ENCODE measurements around the gene PYGO2.

The PYGO2 gene

DNA sequence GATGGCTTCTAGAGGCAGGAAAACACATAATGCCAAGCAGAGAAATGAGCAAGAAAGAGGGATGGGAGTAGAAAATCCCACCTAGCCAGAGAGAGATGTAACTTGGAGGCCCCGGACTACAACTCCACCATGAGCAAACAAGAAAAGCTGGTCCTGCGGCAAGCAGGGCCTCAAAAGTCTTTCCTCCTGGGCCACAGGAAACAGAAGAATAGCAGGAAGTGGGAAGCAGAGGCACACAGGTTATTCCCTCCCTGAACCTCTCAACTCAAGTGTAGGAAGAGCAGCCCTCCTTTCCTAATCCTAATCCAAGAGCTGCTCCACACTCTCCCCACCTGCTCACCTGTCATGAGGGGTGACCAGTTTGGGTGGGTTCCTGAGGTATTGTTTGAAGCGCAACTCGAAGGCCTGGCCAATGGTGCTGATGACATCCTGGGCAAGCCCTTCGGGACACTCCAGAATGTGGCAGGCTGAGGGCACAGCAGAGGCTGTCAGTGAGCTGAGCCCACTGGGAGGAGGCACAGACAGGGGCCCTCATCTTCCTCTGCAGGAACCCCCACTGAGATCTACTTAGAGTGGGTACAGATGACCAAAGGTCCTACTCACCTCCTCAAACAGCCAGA lies 5.9 kb upstream of the PYGO2 start:
- H2AFZ ChIP-seq (ENCODE audit: low read depth, low read length), result no peak overlapping the region
- H3K27ac ChIP-seq (ENCODE audit: low read length), result no peak overlapping the region
- H4K20me1 ChIP-seq (ENCODE audit: insufficient read depth, low read length), result no peaks in the 10 kb centered on the region
- peaks cover 17% of the 10 kb centered on the region for H3K79me2 ChIP-seq (ENCODE audit: low read length)
- H3K4me1 ChIP-seq (ENCODE audit: low read length), result peaks cover 14% of the 10 kb centered on the region
- H3K27me3 ChIP-seq (ENCODE audit: low read depth, low read length), result no peaks in the 10 kb centered on the region
- no peak overlapping the region for H3K4me2 ChIP-seq (ENCODE audit: low read length)
- no peak overlapping the region for H3K9ac ChIP-seq (ENCODE audit: low read length)
- no peaks in the 10 kb centered on the region for H3K9me3 ChIP-seq (ENCODE audit: insufficient read depth, low read length)
- H3K36me3 ChIP-seq (replicated peaks; ENCODE audit: low read depth, low read length), result peaks cover 23% of the 10 kb centered on the region
- TF ChIP-seq, protein P1, sequence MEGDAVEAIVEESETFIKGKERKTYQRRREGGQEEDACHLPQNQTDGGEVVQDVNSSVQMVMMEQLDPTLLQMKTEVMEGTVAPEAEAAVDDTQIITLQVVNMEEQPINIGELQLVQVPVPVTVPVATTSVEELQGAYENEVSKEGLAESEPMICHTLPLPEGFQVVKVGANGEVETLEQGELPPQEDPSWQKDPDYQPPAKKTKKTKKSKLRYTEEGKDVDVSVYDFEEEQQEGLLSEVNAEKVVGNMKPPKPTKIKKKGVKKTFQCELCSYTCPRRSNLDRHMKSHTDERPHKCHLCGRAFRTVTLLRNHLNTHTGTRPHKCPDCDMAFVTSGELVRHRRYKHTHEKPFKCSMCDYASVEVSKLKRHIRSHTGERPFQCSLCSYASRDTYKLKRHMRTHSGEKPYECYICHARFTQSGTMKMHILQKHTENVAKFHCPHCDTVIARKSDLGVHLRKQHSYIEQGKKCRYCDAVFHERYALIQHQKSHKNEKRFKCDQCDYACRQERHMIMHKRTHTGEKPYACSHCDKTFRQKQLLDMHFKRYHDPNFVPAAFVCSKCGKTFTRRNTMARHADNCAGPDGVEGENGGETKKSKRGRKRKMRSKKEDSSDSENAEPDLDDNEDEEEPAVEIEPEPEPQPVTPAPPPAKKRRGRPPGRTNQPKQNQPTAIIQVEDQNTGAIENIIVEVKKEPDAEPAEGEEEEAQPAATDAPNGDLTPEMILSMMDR (IDR thresholded peaks at IDR 0.05; ENCODE audit: low read depth, low read length), result no peak
- TF ChIP-seq EZH2phosphoT487 (IDR thresholded peaks at IDR 0.05; ENCODE audit: low read depth), result no peak
- no peak overlapping the region for H3K4me3 ChIP-seq (ENCODE audit: low read length)

DNA sequence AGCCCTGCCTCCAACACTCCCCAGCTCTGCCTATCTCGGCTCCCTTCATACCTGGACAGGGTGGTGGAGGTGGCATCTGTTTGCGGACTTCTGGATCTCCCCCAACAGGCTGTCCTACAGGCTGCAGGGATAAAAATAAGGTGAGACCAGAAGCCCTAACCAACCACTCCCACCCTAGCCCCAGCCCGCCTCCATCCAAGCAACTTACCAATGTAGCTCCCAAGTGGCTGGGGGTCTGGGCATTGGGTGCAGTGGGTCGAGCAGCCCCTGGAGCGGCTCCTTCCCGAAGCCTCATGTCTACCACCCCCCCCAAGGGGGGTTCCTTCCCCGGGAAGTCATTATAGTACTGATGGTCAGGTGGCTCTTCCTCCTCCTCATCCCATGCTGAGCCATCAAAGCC lies 4.5 kb upstream of the PYGO2 start:
- Histone ChIP-seq H3K79me2 (ENCODE audit: low read length) (peaks cover 19% of the 10 kb centered on the region), H3K4me2 (ENCODE audit: low read length) (no peak overlapping the region), H4K20me1 (ENCODE audit: insufficient read depth, low read length) (no peaks in the 10 kb centered on the region), H2AFZ (ENCODE audit: low read depth, low read length) (no peak overlapping the region), H3K36me3 (replicated peaks; ENCODE audit: low read depth, low read length) (peaks cover 23% of the 10 kb centered on the region), H3K4me3 (ENCODE audit: low read length) (no peak overlapping the region), H3K27ac (ENCODE audit: low read length) (no peak overlapping the region), H3K27me3 (ENCODE audit: low read depth, low read length) (no peaks in the 10 kb centered on the region), H3K9ac (ENCODE audit: low read length) (no peak overlapping the region), H3K4me1 (ENCODE audit: low read length) (peaks cover 16% of the 10 kb centered on the region), H3K9me3 (ENCODE audit: insufficient read depth, low read length) (no peaks in the 10 kb centered on the region)
- TF ChIP-seq, protein P1 (IDR thresholded peaks at IDR 0.05; ENCODE audit: low read depth, low read length), result no peak

DNA sequence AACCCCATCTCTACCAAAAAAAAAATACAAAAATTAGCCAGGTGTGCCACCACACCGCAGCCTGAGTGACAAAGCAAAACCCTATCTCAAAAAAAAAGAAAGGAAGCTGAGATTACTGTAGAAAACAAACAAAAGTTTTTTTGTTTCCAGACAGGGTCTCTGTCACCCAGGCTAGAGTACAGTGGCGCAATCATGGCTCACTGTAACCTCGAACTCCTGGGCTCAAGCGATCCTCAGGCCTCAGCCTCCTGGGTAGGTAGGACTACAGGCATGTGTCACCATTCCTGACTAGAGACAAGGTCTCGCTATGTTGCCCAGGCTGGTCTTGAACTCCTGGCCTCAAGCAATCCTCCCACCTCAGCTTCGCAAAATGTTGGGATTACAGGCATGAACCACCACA lies 2.8 kb upstream of the PYGO2 start:
- Histone ChIP-seq H3K4me2 (ENCODE audit: low read length) (no peak overlapping the region), H3K27me3 (ENCODE audit: low read depth, low read length) (no peaks in the 10 kb centered on the region), H3K79me2 (ENCODE audit: low read length) (peaks cover 29% of the 10 kb centered on the region), H4K20me1 (ENCODE audit: insufficient read depth, low read length) (peaks cover 7% of the 10 kb centered on the region; the same call in 1 of the 2 replicates), H3K9me3 (ENCODE audit: insufficient read depth, low read length) (no peaks in the 10 kb centered on the region), H3K4me1 (ENCODE audit: low read length) (peaks cover 14% of the 10 kb centered on the region), H3K4me3 (ENCODE audit: low read length) (no peak overlapping the region), H3K9ac (ENCODE audit: low read length) (no peak overlapping the region), H3K36me3 (replicated peaks; ENCODE audit: low read depth, low read length) (peaks cover 25% of the 10 kb centered on the region), H3K27ac (ENCODE audit: low read length) (no peak overlapping the region), H2AFZ (ENCODE audit: low read depth, low read length) (no peak overlapping the region)
- TF ChIP-seq EZH2phosphoT487 (IDR thresholded peaks at IDR 0.05; ENCODE audit: low read depth), result no peak
- TF ChIP-seq, protein P1 (IDR thresholded peaks at IDR 0.05; ENCODE audit: low read depth, low read length), result no peak

DNA sequence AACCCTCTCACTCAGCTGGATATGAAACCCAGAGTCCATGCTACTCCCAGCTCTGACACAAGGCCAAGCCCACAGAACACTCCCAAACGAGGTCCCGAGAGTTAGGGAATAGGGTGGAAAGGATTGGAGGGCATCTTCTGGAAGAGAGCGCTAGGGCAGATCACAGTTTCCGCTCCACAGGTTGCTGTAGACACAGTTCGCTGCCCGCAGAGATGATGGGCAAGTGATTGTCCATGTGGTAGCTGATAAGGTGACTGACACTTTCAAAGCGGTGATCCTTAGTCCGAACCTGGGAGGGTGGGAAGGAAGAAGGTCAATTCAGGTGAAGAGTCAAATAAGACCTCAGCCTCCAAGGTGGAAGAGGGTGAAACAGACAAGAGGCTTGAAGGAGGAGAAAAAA lies 2.1 kb upstream of the PYGO2 start:
- H3K4me3 ChIP-seq (ENCODE audit: low read length), result no peak overlapping the region
- H3K9ac ChIP-seq (ENCODE audit: low read length), result no peak overlapping the region
- H3K36me3 ChIP-seq (replicated peaks; ENCODE audit: low read depth, low read length), result peaks cover 32% of the 10 kb centered on the region
- no peaks in the 10 kb centered on the region for H3K9me3 ChIP-seq (ENCODE audit: insufficient read depth, low read length)
- H3K79me2 ChIP-seq (ENCODE audit: low read length), result peaks cover 31% of the 10 kb centered on the region
- no peak for TF ChIP-seq EZH2phosphoT487 (IDR thresholded peaks at IDR 0.05; ENCODE audit: low read depth)
- TF ChIP-seq, protein P1 (IDR thresholded peaks at IDR 0.05; ENCODE audit: low read depth, low read length), result no peak
- H4K20me1 ChIP-seq (ENCODE audit: insufficient read depth, low read length), result peaks cover 7% of the 10 kb centered on the region; the same call in 1 of the 2 replicates
- no peak overlapping the region for H2AFZ ChIP-seq (ENCODE audit: low read depth, low read length)
- H3K27ac ChIP-seq (ENCODE audit: low read length), result no peak overlapping the region
- H3K27me3 ChIP-seq (ENCODE audit: low read depth, low read length), result no peaks in the 10 kb centered on the region
- H3K4me2 ChIP-seq (ENCODE audit: low read length), result no peak overlapping the region
- H3K4me1 ChIP-seq (ENCODE audit: low read length), result peaks cover 14% of the 10 kb centered on the region

Measured in OCI-LY3 (cell line).